BLaER1 treated with 17β-estradiol and CSF1 and Interleukin-3, amounts not matched to agents 10 nM and 100 nM (cell line): ENCODE measurements around the gene CAMK1G.

Experiments used
- H3K27ac ChIP-seq, 11 experiments: shearing (Covaris generic); formaldehyde crosslinking; 2 replicates each; pipeline ENCODE4 v1.8.1; 2022
- H3K27me3 ChIP-seq, 11 experiments: shearing (Covaris generic); formaldehyde crosslinking; 2 replicates each; pipeline ENCODE4 v1.8.1; 2022
- H3K36me3 ChIP-seq, 11 experiments: shearing (Covaris generic); formaldehyde crosslinking; 2 replicates each; pipeline ENCODE4 v1.8.1; 2022
- H3K4me1 ChIP-seq, 10 experiments: shearing (Covaris generic); formaldehyde crosslinking; 2 replicates each; pipeline ENCODE4 v1.8.1; 2022
- H3K4me2 ChIP-seq, 11 experiments: shearing (Covaris generic); formaldehyde crosslinking; 2 replicates each; pipeline ENCODE4 v1.8.1; 2022
- H3K4me3 ChIP-seq, 10 experiments: shearing (Covaris generic); formaldehyde crosslinking; 2 replicates each; pipeline ENCODE4 v1.8.1; 2022
- H3K9ac ChIP-seq, 11 experiments: shearing (Covaris generic); formaldehyde crosslinking; 2 replicates each; pipeline ENCODE4 v1.8.1; 2022
- H3K9me3 ChIP-seq, 11 experiments: shearing (Covaris generic); formaldehyde crosslinking; replicated peaks in 1 of 11; 2 replicates each; pipeline ENCODE4 v1.8.1; 2022
- H4K20me1 ChIP-seq, 11 experiments: shearing (Covaris generic); formaldehyde crosslinking; 2 replicates each; pipeline ENCODE4 v1.8.1; 2022
- Cebpa-rat ChIP-seq, 11 experiments: shearing (Covaris generic); IDR thresholded peaks; 2 replicates each; pipeline ENCODE4 v1.8.1; 2022

The CAMK1G gene

GRCh38 chr1:209583408-209583807, at the start of gene CAMK1G:
Gene CAMK1G, plus strand, starts transcription at chr1:209583714. Its CDS starts 11,270 bp downstream, at chr1:209594984.
- Histone ChIP-seq H4K20me1 (no peaks in the 10 kb centered on the region), H3K27ac (no peak within 1 kb of the TSS), H3K9me3 (peaks cover 0 to 10% (median 5%) of the 10 kb centered on the region in 11 experiments; a peak in 10 of 22 replicates), H3K9ac (no peak within 1 kb of the TSS), H3K4me1 (no peaks in the 10 kb centered on the region), H3K4me3 (no peak within 1 kb of the TSS), H3K36me3 (no peaks in the 10 kb centered on the region), H3K27me3 (no peaks in the 10 kb centered on the region), H3K4me2 (no peak within 1 kb of the TSS)
- no peak for TF ChIP-seq Cebpa-rat (IDR thresholded peaks at IDR 0.05)

- no peak overlapping the region for H3K9ac ChIP-seq
- H3K4me2 ChIP-seq = no peak overlapping the region
- no peaks in the 10 kb centered on the region for H4K20me1 ChIP-seq
- TF ChIP-seq Cebpa-rat (IDR thresholded peaks at IDR 0.05) = no peak
- H3K36me3 ChIP-seq = no peaks in the 10 kb centered on the region
- H3K27ac ChIP-seq = peak overlapping the region in 1 of 11 experiments; percentile 41; a peak in 1 of 22 replicates
- H3K9me3 ChIP-seq = no peaks in the 10 kb centered on the region
- no peaks in the 10 kb centered on the region for H3K27me3 ChIP-seq
- H3K4me1 ChIP-seq = peaks cover 0 to 3% (median 0%) of the 10 kb centered on the region in 10 experiments; a peak in 3 of 20 replicates
- H3K4me3 ChIP-seq = no peak overlapping the region
Observed at GRCh38 chr1:209534496-209535250, 48.8 kb upstream of the CAMK1G start.

- H3K4me1 ChIP-seq = peaks cover 0 to 3% (median 0%) of the 10 kb centered on the region in 10 experiments; a peak in 3 of 20 replicates
- no peak overlapping the region for H3K27ac ChIP-seq
- no peak overlapping the region for H3K4me3 ChIP-seq
- H4K20me1 ChIP-seq = no peaks in the 10 kb centered on the region
- TF ChIP-seq Cebpa-rat (IDR thresholded peaks at IDR 0.05) = no peak
- no peak overlapping the region for H3K4me2 ChIP-seq
- H3K27me3 ChIP-seq = no peaks in the 10 kb centered on the region
- no peaks in the 10 kb centered on the region for H3K36me3 ChIP-seq
- H3K9ac ChIP-seq = no peak overlapping the region
- no peaks in the 10 kb centered on the region for H3K9me3 ChIP-seq
Observed at GRCh38 chr1:209536843-209537242, 46.7 kb upstream of the CAMK1G start.

- Histone ChIP-seq H3K4me1 (peaks cover 0 to 3% (median 0%) of the 10 kb centered on the region in 10 experiments; a peak in 3 of 20 replicates), H3K27ac (no peak overlapping the region), H3K9ac (no peak overlapping the region), H4K20me1 (no peaks in the 10 kb centered on the region), H3K36me3 (no peaks in the 10 kb centered on the region), H3K4me3 (no peak overlapping the region), H3K4me2 (no peak overlapping the region), H3K27me3 (no peaks in the 10 kb centered on the region), H3K9me3 (no peaks in the 10 kb centered on the region)
- no peak for TF ChIP-seq Cebpa-rat (IDR thresholded peaks at IDR 0.05)
Observed at GRCh38 chr1:209537336-209538114, 46.0 kb upstream of the CAMK1G start.

- H3K4me1 ChIP-seq = peaks cover 0 to 4% (median 0%) of the 10 kb centered on the region in 10 experiments; a peak in 3 of 20 replicates
- no peak overlapping the region for H3K9ac ChIP-seq
- no peaks in the 10 kb centered on the region for H3K9me3 ChIP-seq
- no peak overlapping the region for H3K4me3 ChIP-seq
- H4K20me1 ChIP-seq = no peaks in the 10 kb centered on the region
- no peaks in the 10 kb centered on the region for H3K36me3 ChIP-seq
- H3K27ac ChIP-seq = no peak overlapping the region
- TF ChIP-seq Cebpa-rat (IDR thresholded peaks at IDR 0.05) = no peak
- no peaks in the 10 kb centered on the region for H3K27me3 ChIP-seq
- no peak overlapping the region for H3K4me2 ChIP-seq
Observed at GRCh38 chr1:209539576-209539975, 43.9 kb upstream of the CAMK1G start.

GRCh38 chr1:209542585-209542984, 40.9 kb upstream of the CAMK1G start:
- H3K4me1 ChIP-seq = 0 out of 20 replicates have a peak, but pooled peaks cover 0 to 4% (median 0%) of the 10 kb centered on the region in 10 experiments
- no peaks in the 10 kb centered on the region for H3K27me3 ChIP-seq
- H3K4me2 ChIP-seq = no peak overlapping the region
- no peak overlapping the region for H3K9ac ChIP-seq
- no peaks in the 10 kb centered on the region for H4K20me1 ChIP-seq
- H3K9me3 ChIP-seq = no peaks in the 10 kb centered on the region
- no peak for TF ChIP-seq Cebpa-rat (IDR thresholded peaks at IDR 0.05)
- H3K36me3 ChIP-seq = no peaks in the 10 kb centered on the region
- H3K4me3 ChIP-seq = no peak overlapping the region
- no peak overlapping the region for H3K27ac ChIP-seq

- H3K27me3 ChIP-seq = no peaks in the 10 kb centered on the region
- TF ChIP-seq Cebpa-rat (IDR thresholded peaks at IDR 0.05) = no peak
- H4K20me1 ChIP-seq = no peaks in the 10 kb centered on the region
- no peak overlapping the region for H3K4me2 ChIP-seq
- H3K4me3 ChIP-seq = no peak overlapping the region
- no peak overlapping the region for H3K9ac ChIP-seq
- H3K4me1 ChIP-seq = peaks cover 0 to 4% (median 0%) of the 10 kb centered on the region in 10 experiments; a peak in 1 of 20 replicates
- H3K9me3 ChIP-seq = no peaks in the 10 kb centered on the region
- no peaks in the 10 kb centered on the region for H3K36me3 ChIP-seq
- no peak overlapping the region for H3K27ac ChIP-seq
Observed at GRCh38 chr1:209544098-209544497, 39.4 kb upstream of the CAMK1G start.

- no peak overlapping the region for H3K9ac ChIP-seq
- no peaks in the 10 kb centered on the region for H3K9me3 ChIP-seq
- peaks cover 0 to 7% (median 0%) of the 10 kb centered on the region in 10 experiments; a peak in 2 of 20 replicates for H3K4me1 ChIP-seq
- no peaks in the 10 kb centered on the region for H3K36me3 ChIP-seq
- H3K4me3 ChIP-seq = no peak overlapping the region
- no peak overlapping the region for H3K4me2 ChIP-seq
- H4K20me1 ChIP-seq = no peaks in the 10 kb centered on the region
- no peak for TF ChIP-seq Cebpa-rat (IDR thresholded peaks at IDR 0.05)
- no peak overlapping the region for H3K27ac ChIP-seq
- H3K27me3 ChIP-seq = no peaks in the 10 kb centered on the region
Observed at GRCh38 chr1:209545423-209545822, 38.1 kb upstream of the CAMK1G start.

- Histone ChIP-seq H3K4me3 (no peak overlapping the region), H3K9me3 (no peaks in the 10 kb centered on the region), H3K9ac (no peak overlapping the region), H3K4me2 (no peak overlapping the region), H3K27ac (no peak overlapping the region), H3K36me3 (no peaks in the 10 kb centered on the region), H3K4me1 (peaks cover 0 to 7% (median 0%) of the 10 kb centered on the region in 10 experiments; a peak in 2 of 20 replicates), H3K27me3 (no peaks in the 10 kb centered on the region), H4K20me1 (no peaks in the 10 kb centered on the region; a peak in 1 of 22 replicates)
- no peak for TF ChIP-seq Cebpa-rat (IDR thresholded peaks at IDR 0.05)
Observed at GRCh38 chr1:209546390-209547085, 37.0 kb upstream of the CAMK1G start.
